H9 (cell line): ENCODE measurements around the gene MTFMT. TPM values are rescaled to one million over a fixed set of nuclear protein-coding genes. Genes with fewer than 3 reads are reported as not detected.

Experiments
- DNase-seq: peaks from one replicate; pipeline ENCODE4 v3.0.0-alpha.2; 2017
- H2AFZ ChIP-seq: one replicate; pipeline ENCODE4 v1.6.1; 2013; ENCODE audit warnings: mild to moderate bottlenecking, low read length, control low read depth, moderate library complexity
- H2AK5ac ChIP-seq: 2 replicates; pipeline ENCODE4 v1.6.1; 2013; ENCODE audit warnings: low read length, control low read depth, mixed read lengths; ENCODE audit not compliant: insufficient read length
- H2BK120ac ChIP-seq: one replicate; pipeline ENCODE4 v1.6.1; 2013; ENCODE audit warnings: low read depth, mild to moderate bottlenecking, low read length, control low read depth, inconsistent platforms; ENCODE audit not compliant: poor library complexity, severe bottlenecking
- H2BK12ac ChIP-seq: 2 replicates; pipeline ENCODE4 v1.6.1; 2013; ENCODE audit warnings: low read length, control low read depth, mixed read lengths, low read depth; ENCODE audit not compliant: insufficient read length
- H2BK15ac ChIP-seq: 2 replicates; pipeline ENCODE4 v1.6.1; 2013; ENCODE audit warnings: low read depth, low read length, control low read depth
- H2BK20ac ChIP-seq: one replicate; pipeline ENCODE4 v1.6.1; 2013; ENCODE audit warnings: low read depth, mild to moderate bottlenecking, low read length, control low read depth, inconsistent platforms; ENCODE audit not compliant: poor library complexity, severe bottlenecking
- H2BK5ac ChIP-seq: 2 replicates; pipeline ENCODE4 v1.6.1; 2013; ENCODE audit warnings: low read length, control low read depth, mixed read lengths; ENCODE audit not compliant: insufficient read length
- H3K14ac ChIP-seq: 2 replicates; pipeline ENCODE4 v1.6.1; 2013; ENCODE audit warnings: low read length, control low read depth; ENCODE audit not compliant: insufficient read depth
- H3K18ac ChIP-seq: 2 replicates; pipeline ENCODE4 v1.6.1; 2013; ENCODE audit warnings: low read depth, mild to moderate bottlenecking, mixed read lengths, low read length, control low read depth; ENCODE audit not compliant: insufficient read length
- H3K23ac ChIP-seq: 2 replicates; pipeline ENCODE4 v1.6.1; 2013; ENCODE audit warnings: low read length, control low read depth, mixed read lengths, low read depth; ENCODE audit not compliant: insufficient read length
- H3K23me2 ChIP-seq: 2 replicates; pipeline ENCODE4 v1.6.1; 2013; ENCODE audit warnings: low read depth, mild to moderate bottlenecking, mixed read lengths, low read length, control low read depth; ENCODE audit not compliant: insufficient read length, poor library complexity, severe bottlenecking
- H3K27ac ChIP-seq: 2 replicates; pipeline ENCODE4 v1.5.1; 2013; ENCODE audit warnings: low read length, control low read depth, mixed read lengths, low read depth; ENCODE audit not compliant: insufficient read length
- H3K27me3 ChIP-seq: 2 replicates; pipeline ENCODE4 v1.6.1; 2013; ENCODE audit warnings: low read length, control low read depth, inconsistent platforms; ENCODE audit not compliant: insufficient read depth
- H3K4ac ChIP-seq: 2 replicates; pipeline ENCODE4 v1.6.1; 2013; ENCODE audit warnings: low read depth, mild to moderate bottlenecking, control low read depth, inconsistent platforms, low read length, moderate library complexity
- H3K4me1 ChIP-seq: 2 replicates; pipeline ENCODE4 v1.6.1; 2013; ENCODE audit warnings: low read length, control low read depth, inconsistent platforms; ENCODE audit not compliant: insufficient read depth
- H3K4me2 ChIP-seq: 2 replicates; pipeline ENCODE4 v1.6.1; 2013; ENCODE audit warnings: low read length, control low read depth, mixed read lengths; ENCODE audit not compliant: insufficient read length, insufficient read depth
- H3K56ac ChIP-seq: 2 replicates; pipeline ENCODE4 v1.6.1; 2013; ENCODE audit warnings: low read depth, mild to moderate bottlenecking, mixed read lengths, low read length, control low read depth; ENCODE audit not compliant: insufficient read length
- H3K79me1 ChIP-seq: 2 replicates; pipeline ENCODE4 v1.6.1; 2013; ENCODE audit warnings: low read depth, mild to moderate bottlenecking, moderate library complexity, low read length, control low read depth, inconsistent platforms; ENCODE audit not compliant: insufficient read depth, poor library complexity, severe bottlenecking
- H3K79me2 ChIP-seq: 2 replicates; pipeline ENCODE4 v1.6.1; 2013; ENCODE audit warnings: low read length, control low read depth, inconsistent platforms; ENCODE audit not compliant: insufficient read depth
- H3K9ac ChIP-seq: 2 replicates; pipeline ENCODE4 v1.6.1; 2013; ENCODE audit warnings: low read length, control low read depth, mixed read lengths; ENCODE audit not compliant: insufficient read length; ENCODE audit errors: extremely low read depth
- H3K9me3 ChIP-seq: one replicate; pipeline ENCODE4 v1.6.1; 2013; ENCODE audit warnings: low read depth, low read length, inconsistent platforms; ENCODE audit not compliant: control insufficient read depth
- H3T11ph ChIP-seq: one replicate; pipeline ENCODE4 v1.6.1; 2013; ENCODE audit warnings: mild to moderate bottlenecking, low read length, control low read depth, inconsistent platforms
- H4K20me1 ChIP-seq: one replicate; pipeline ENCODE4 v1.6.1; 2013; ENCODE audit not compliant: control insufficient read depth, insufficient read length, insufficient read depth
- H4K5ac ChIP-seq: 2 replicates; pipeline ENCODE4 v1.6.1; 2013; ENCODE audit warnings: low read depth, mild to moderate bottlenecking, mixed read lengths, low read length, control low read depth; ENCODE audit not compliant: insufficient read length
- H4K8ac ChIP-seq: replicated peaks from 2 replicates; pipeline ENCODE4 v1.6.1; 2013; ENCODE audit warnings: low read length, control low read depth, mixed read lengths, low read depth; ENCODE audit not compliant: insufficient read length
- H4K91ac ChIP-seq: 2 replicates; pipeline ENCODE4 v1.6.1; 2013; ENCODE audit warnings: low read depth, mild to moderate bottlenecking, moderate library complexity, mixed read lengths, low read length, control low read depth; ENCODE audit not compliant: insufficient read length
- H3K27ac Mint-ChIP-seq, 3 experiments: 2 replicates in 2 of 3; 3 replicates in 1 of 3; pipeline ENCODE4 v1.8.0; 2020 to 2021; ENCODE audit warnings: mixed read lengths in 3 of 3, mild to moderate bottlenecking in 1 of 3, moderate library complexity in 1 of 3
- H3K27me3 Mint-ChIP-seq: 2 replicates; pipeline ENCODE4 v1.8.0; 2021; ENCODE audit warnings: low read depth, mild to moderate bottlenecking, moderate library complexity, mixed read lengths
- H3K36me3 Mint-ChIP-seq, 3 experiments: 2 replicates in 2 of 3; 3 replicates in 1 of 3; pipeline ENCODE4 v1.8.0; 2020 to 2021; ENCODE audit warnings: low read depth in 3 of 3, mixed read lengths in 3 of 3; ENCODE audit not compliant: insufficient read depth in 1 of 3
- H3K4me1 Mint-ChIP-seq, 2 experiments: 2 replicates each; pipeline ENCODE4 v1.8.0; 2020; ENCODE audit warnings: mixed read lengths in 2 of 2
- H3K4me3 Mint-ChIP-seq, 2 experiments: 2 replicates in 1 of 2; 3 replicates in 1 of 2; pipeline ENCODE4 v1.8.0; 2020 to 2021; ENCODE audit warnings: mild to moderate bottlenecking in 2 of 2, mixed read lengths in 2 of 2, moderate library complexity in 1 of 2
- H3K9me3 Mint-ChIP-seq, 2 experiments: 2 replicates in 1 of 2; 3 replicates in 1 of 2; pipeline ENCODE4 v1.8.0; 2020; ENCODE audit warnings: mild to moderate bottlenecking in 2 of 2, mixed read lengths in 2 of 2, moderate library complexity in 1 of 2
- WGBS: extraction: QIAGEN DNeasy Blood & Tissue Kit; methylation state at CpG from one replicate; pipeline ENCODE4 v1.1.7; 2013; ENCODE audit warnings: missing lambda C conversion rate, low lambda C conversion rate, mixed read lengths; ENCODE audit not compliant: insufficient read length; ENCODE audit errors: extremely low coverage; 5-methylcytosine and 5-hydroxymethylcytosine counted together
- total RNA-seq: library from RNA; stranded (reverse); gene quantifications from 2 replicates; pipeline ENCODE4 v1.2.1, GENCODE V29; 2021
- TF ChIP-seq, protein P1 (sequence below): fragments of 200-600 bp; sonication (generic); conservative IDR thresholded peaks from 3 replicates; pipeline ENCODE4 v1.8.0; 2021; ENCODE audit warnings: antibody characterized with exemption, mild to moderate bottlenecking

Gene MTFMT
- total RNA-seq, 1 experiment from 2014 or later: 16.0 TPM

DNA sequence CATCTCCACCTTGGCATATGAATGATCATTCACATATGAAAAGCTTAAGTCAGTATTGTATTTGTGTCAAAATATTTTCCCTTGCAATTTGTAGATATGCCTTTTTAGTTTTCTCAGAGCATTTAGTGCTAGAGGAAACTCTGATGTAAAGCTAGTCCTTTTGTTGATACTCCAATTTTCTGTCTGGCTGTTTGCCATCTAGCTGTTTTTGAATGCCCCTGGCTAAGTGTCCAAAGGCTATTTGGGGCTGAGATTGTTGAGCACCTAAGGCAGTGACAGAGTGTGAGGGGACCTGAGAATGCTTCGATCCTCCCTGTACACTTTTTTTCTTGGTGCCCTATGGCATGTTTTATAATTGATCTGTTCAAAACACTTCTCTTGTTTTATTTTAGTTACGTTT is 18.8 kb upstream of the MTFMT start:
- no peak overlapping the region for H2BK120ac ChIP-seq
- H3K56ac ChIP-seq: no peak overlapping the region
- no peaks in the 10 kb centered on the region for H3K79me2 ChIP-seq
- H3K4me2 ChIP-seq: no peak overlapping the region
- H3K4me1 Mint-ChIP-seq: peaks cover 13% of the 10 kb centered on the region in 2 experiments
- H2BK20ac ChIP-seq: no peak overlapping the region
- no peak overlapping the region for H3T11ph ChIP-seq
- no peak overlapping the region for H3K14ac ChIP-seq
- no peak overlapping the region for H3K27ac Mint-ChIP-seq
- H3K36me3 Mint-ChIP-seq: no peaks in the 10 kb centered on the region
- H2AFZ ChIP-seq: no peak overlapping the region
- H4K91ac ChIP-seq: no peak overlapping the region
- no peaks in the 10 kb centered on the region for H3K9me3 Mint-ChIP-seq
- H2BK5ac ChIP-seq: no peak overlapping the region
- no peaks in the 10 kb centered on the region for H3K27me3 ChIP-seq
- H3K4me3 Mint-ChIP-seq: no peak overlapping the region
- H4K20me1 ChIP-seq: no peaks in the 10 kb centered on the region
- no peak overlapping the region for H2AK5ac ChIP-seq
- DNase-seq: no peak
- TF ChIP-seq, protein P1, sequence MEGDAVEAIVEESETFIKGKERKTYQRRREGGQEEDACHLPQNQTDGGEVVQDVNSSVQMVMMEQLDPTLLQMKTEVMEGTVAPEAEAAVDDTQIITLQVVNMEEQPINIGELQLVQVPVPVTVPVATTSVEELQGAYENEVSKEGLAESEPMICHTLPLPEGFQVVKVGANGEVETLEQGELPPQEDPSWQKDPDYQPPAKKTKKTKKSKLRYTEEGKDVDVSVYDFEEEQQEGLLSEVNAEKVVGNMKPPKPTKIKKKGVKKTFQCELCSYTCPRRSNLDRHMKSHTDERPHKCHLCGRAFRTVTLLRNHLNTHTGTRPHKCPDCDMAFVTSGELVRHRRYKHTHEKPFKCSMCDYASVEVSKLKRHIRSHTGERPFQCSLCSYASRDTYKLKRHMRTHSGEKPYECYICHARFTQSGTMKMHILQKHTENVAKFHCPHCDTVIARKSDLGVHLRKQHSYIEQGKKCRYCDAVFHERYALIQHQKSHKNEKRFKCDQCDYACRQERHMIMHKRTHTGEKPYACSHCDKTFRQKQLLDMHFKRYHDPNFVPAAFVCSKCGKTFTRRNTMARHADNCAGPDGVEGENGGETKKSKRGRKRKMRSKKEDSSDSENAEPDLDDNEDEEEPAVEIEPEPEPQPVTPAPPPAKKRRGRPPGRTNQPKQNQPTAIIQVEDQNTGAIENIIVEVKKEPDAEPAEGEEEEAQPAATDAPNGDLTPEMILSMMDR: no peak
- H3K9ac ChIP-seq: no peak overlapping the region
- H2BK15ac ChIP-seq: no peak overlapping the region
- H3K9me3 ChIP-seq: no peaks in the 10 kb centered on the region
- no CpG with 5 or more reads among the region's 2 CpGs for WGBS
- H3K27me3 Mint-ChIP-seq: no peaks in the 10 kb centered on the region
- no peak overlapping the region for H4K5ac ChIP-seq
- H3K27ac ChIP-seq: no peak overlapping the region
- no peak overlapping the region for H3K18ac ChIP-seq
- H3K4me1 ChIP-seq: no peaks in the 10 kb centered on the region
- H2BK12ac ChIP-seq: no peak overlapping the region
- H3K4ac ChIP-seq: no peak overlapping the region
- H3K23ac ChIP-seq: no peak overlapping the region
- no peaks in the 10 kb centered on the region for H3K79me1 ChIP-seq
- no peaks in the 10 kb centered on the region for H3K23me2 ChIP-seq
- no peak overlapping the region for H4K8ac ChIP-seq
